Natural killer cell (primary cell): ENCODE data around the gene SHCBP1L. TPM values are rescaled to one million over a fixed set of nuclear protein-coding genes. Genes with fewer than 3 reads are reported as not detected.

Experiments used
- ATAC-seq, 3 donors: fragments of 150-1000 bp in 2 of 3; fragments of 200-7000 bp in 1 of 3; cut with Tn5 transposase; 1 replicate in 1 of 3; 2 replicates in 2 of 3; pipeline ENCODE4 v1.10.0; 2021; ENCODE audit warnings: mild to moderate bottlenecking in 2 of 3, moderate library complexity in 2 of 3
- DNase-seq, 2 donors: peaks; one replicate each; pipeline versions ENCODE4 v3.0.0 to v3.0.0-alpha.2; 2013 to 2021; ENCODE audit warnings: mixed read lengths in 1 of 2
- H3K27ac ChIP-seq: one replicate; pipeline ENCODE4 v1.5.1; 2013; ENCODE audit warnings: mild to moderate bottlenecking, low read length
- H3K27me3 ChIP-seq: one replicate; pipeline ENCODE4 v1.6.1; 2013; ENCODE audit warnings: low read length; ENCODE audit not compliant: control insufficient read depth, insufficient read depth
- H3K36me3 ChIP-seq: one replicate; pipeline ENCODE4 v1.6.1; 2013; ENCODE audit warnings: low read length; ENCODE audit not compliant: control insufficient read depth, insufficient read depth
- H3K4me1 ChIP-seq: one replicate; pipeline ENCODE4 v1.6.1; 2013; ENCODE audit warnings: low read length; ENCODE audit not compliant: control insufficient read depth, insufficient read depth
- H3K4me3 ChIP-seq: one replicate; pipeline ENCODE4 v1.5.1; 2013; ENCODE audit warnings: low read length
- H3K9me3 ChIP-seq: one replicate; pipeline ENCODE4 v1.6.1; 2013; ENCODE audit warnings: low read length; ENCODE audit not compliant: control insufficient read depth, insufficient read depth
- H3K27ac Mint-ChIP-seq, 2 donors: one replicate each; pipeline ENCODE4 v1.8.0; 2022; ENCODE audit warnings: mild to moderate bottlenecking in 2 of 2, mixed read lengths in 2 of 2, moderate library complexity in 1 of 2
- H3K27me3 Mint-ChIP-seq, 2 donors: one replicate each; pipeline ENCODE4 v1.8.0; 2022; ENCODE audit warnings: low read depth in 2 of 2, mixed read lengths in 2 of 2
- H3K36me3 Mint-ChIP-seq: one replicate; pipeline ENCODE4 v1.8.0; 2022; ENCODE audit warnings: mixed read lengths
- H3K4me1 Mint-ChIP-seq, 2 donors: one replicate each; pipeline ENCODE4 v1.8.0; 2022; ENCODE audit warnings: mixed read lengths in 2 of 2
- H3K4me3 Mint-ChIP-seq: one replicate; pipeline ENCODE4 v1.8.0; 2022; ENCODE audit warnings: mild to moderate bottlenecking, moderate library complexity, mixed read lengths
- H3K9me3 Mint-ChIP-seq, 2 donors: one replicate each; pipeline ENCODE4 v1.8.0; 2022; ENCODE audit warnings: mixed read lengths in 2 of 2
- CTCF ChIP-seq: fragments of 200-600 bp; IDR thresholded peaks from one replicate; pipeline ENCODE4 v1.8.0; 2022; ENCODE audit warnings: antibody characterized with exemption
- WGBS: methylation state at CpG from one replicate; pipeline ENCODE4 v1.1.7; 2013; ENCODE audit warnings: missing lambda C conversion rate; ENCODE audit not compliant: insufficient coverage; 5-methylcytosine and 5-hydroxymethylcytosine counted together
- intact Hi-C: fragments of 100-400 bp; cut with micrococcal nuclease; formaldehyde crosslinking; loops from one replicate; pipeline ENCODE4 v1.14.2; 2022
- total RNA-seq, 4 donors: library from RNA; stranded (reverse); fragments of 120-200 nt in 1 of 4; gene quantifications; one replicate each; pipeline versions ENCODE4 v1.2.3 to v1.2.4, GENCODE V29; 2013 to 2022

SHCBP1L gene
- total RNA-seq, 3 donors from 2014 or later (not counting 1 experiment from before 2014, with no cell fraction given) = not detected

- Histone ChIP-seq H3K27me3 (peaks cover 2% of the 10 kb centered on the region), H3K27ac (no peak overlapping the region), H3K4me3 (no peak overlapping the region), H3K36me3 (no peaks in the 10 kb centered on the region), H3K9me3 (no peaks in the 10 kb centered on the region), H3K4me1 (no peaks in the 10 kb centered on the region)
- H3K27me3 Mint-ChIP-seq = peaks cover 6 to 7% of the 10 kb centered on the region in 2 donors
- H3K36me3 Mint-ChIP-seq = no peaks in the 10 kb centered on the region
- DNase-seq (no peak), ATAC-seq (no peak)
- H3K4me3 Mint-ChIP-seq = no peak overlapping the region
- no peaks in the 10 kb centered on the region for H3K4me1 Mint-ChIP-seq
- H3K27ac Mint-ChIP-seq = no peak overlapping the region
- TF ChIP-seq CTCF = no peak
- intact Hi-C loops = no loop called here
- H3K9me3 Mint-ChIP-seq = no peaks in the 10 kb centered on the region
Measured at GRCh38 chr1:182998482-182998881, 45.5 kb upstream of the SHCBP1L start.

- Histone ChIP-seq H3K27ac (no peak overlapping the region), H3K4me3 (no peak overlapping the region), H3K36me3 (no peaks in the 10 kb centered on the region), H3K4me1 (no peaks in the 10 kb centered on the region), H3K27me3 (peaks cover 2% of the 10 kb centered on the region), H3K9me3 (no peaks in the 10 kb centered on the region)
- Mint-ChIP-seq H3K27me3 (peaks cover 6 to 12% of the 10 kb centered on the region in 2 donors), H3K36me3 (no peaks in the 10 kb centered on the region), H3K4me1 (no peaks in the 10 kb centered on the region), H3K27ac (no peak overlapping the region), H3K9me3 (no peaks in the 10 kb centered on the region), H3K4me3 (no peak overlapping the region)
- DNase-seq (no peak), ATAC-seq (no peak)
- TF ChIP-seq CTCF = no peak
- WGBS = 0% methylated on average over 1 of the region's 1 CpG
- intact Hi-C loops = no loop called here
Measured at GRCh38 chr1:182996816-182997215, 43.9 kb upstream of the SHCBP1L start.

GRCh38 chr1:182995894-182996293 is 42.9 kb upstream of the SHCBP1L start:
- H3K27ac ChIP-seq = no peak overlapping the region
- no peak overlapping the region for H3K4me3 ChIP-seq
- no peaks in the 10 kb centered on the region for H3K36me3 ChIP-seq
- Mint-ChIP-seq H3K4me3 (no peak overlapping the region), H3K36me3 (no peaks in the 10 kb centered on the region), H3K27me3 (peaks cover 6 to 17% of the 10 kb centered on the region in 2 donors), H3K9me3 (no peaks in the 10 kb centered on the region), H3K4me1 (no peaks in the 10 kb centered on the region), H3K27ac (no peak overlapping the region)
- H3K27me3 ChIP-seq = peaks cover 2% of the 10 kb centered on the region
- H3K9me3 ChIP-seq = no peaks in the 10 kb centered on the region
- intact Hi-C loops = no loop called here
- ATAC-seq = no peak
- no peak for DNase-seq
- TF ChIP-seq CTCF = no peak
- WGBS = 36% methylated on average over 3 of the region's 4 CpGs
- no peaks in the 10 kb centered on the region for H3K4me1 ChIP-seq

GRCh38 chr1:182993746-182994145 is 40.8 kb upstream of the SHCBP1L start:
- no peaks in the 10 kb centered on the region for H3K9me3 ChIP-seq
- no peaks in the 10 kb centered on the region for H3K27me3 ChIP-seq
- no peak overlapping the region for H3K27ac ChIP-seq
- no peaks in the 10 kb centered on the region for H3K4me1 ChIP-seq
- intact Hi-C loops = no loop called here
- no peaks in the 10 kb centered on the region for H3K4me1 Mint-ChIP-seq
- no peaks in the 10 kb centered on the region for H3K36me3 ChIP-seq
- TF ChIP-seq CTCF = no peak
- DNase-seq (no peak), ATAC-seq (no peak)
- H3K27ac Mint-ChIP-seq = no peak overlapping the region
- H3K27me3 Mint-ChIP-seq = peaks cover 8 to 24% of the 10 kb centered on the region in 2 donors
- no peaks in the 10 kb centered on the region for H3K9me3 Mint-ChIP-seq
- H3K4me3 ChIP-seq = no peak overlapping the region
- no peak overlapping the region for H3K4me3 Mint-ChIP-seq
- H3K36me3 Mint-ChIP-seq = no peaks in the 10 kb centered on the region
